ENCODE data around the gene FAIM2. TPM values are rescaled to one million over a fixed set of nuclear protein-coding genes. Genes with fewer than 3 reads are reported as not detected.

FAIM2 gene
- total RNA-seq, 1 experiment from 2014 or later, result 0.58 TPM

GRCh38 chr12:49825360-49825970 lies 78.2 kb downstream of the FAIM2 start:
- no peak for DNase-seq (ENCODE audit: low spot score)

DNA sequence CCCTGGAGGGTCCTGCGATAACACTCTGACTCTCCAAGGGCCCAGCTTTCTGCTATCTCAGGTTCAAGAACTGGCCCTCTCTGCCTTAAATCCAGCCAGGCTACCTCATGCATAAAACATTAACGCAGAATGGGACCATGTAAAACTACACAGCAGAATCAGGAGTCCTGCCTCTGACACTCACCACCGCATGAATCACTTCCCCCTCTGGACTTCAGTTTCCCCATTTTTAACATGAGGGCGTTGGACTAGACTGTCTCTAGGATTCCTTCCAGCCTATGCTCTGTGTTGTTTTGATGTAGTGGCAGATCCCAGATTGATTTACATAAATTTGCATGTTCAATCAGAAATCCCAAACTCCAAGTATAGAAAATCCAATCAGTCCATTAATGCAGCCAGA lies 78.8 kb downstream of the FAIM2 start:
- DNase-seq (ENCODE audit: low spot score), result no peak

GRCh38 chr12:49824416-49824815 lies 79.3 kb downstream of the FAIM2 start:
- no peak for DNase-seq (ENCODE audit: low spot score)

DNA sequence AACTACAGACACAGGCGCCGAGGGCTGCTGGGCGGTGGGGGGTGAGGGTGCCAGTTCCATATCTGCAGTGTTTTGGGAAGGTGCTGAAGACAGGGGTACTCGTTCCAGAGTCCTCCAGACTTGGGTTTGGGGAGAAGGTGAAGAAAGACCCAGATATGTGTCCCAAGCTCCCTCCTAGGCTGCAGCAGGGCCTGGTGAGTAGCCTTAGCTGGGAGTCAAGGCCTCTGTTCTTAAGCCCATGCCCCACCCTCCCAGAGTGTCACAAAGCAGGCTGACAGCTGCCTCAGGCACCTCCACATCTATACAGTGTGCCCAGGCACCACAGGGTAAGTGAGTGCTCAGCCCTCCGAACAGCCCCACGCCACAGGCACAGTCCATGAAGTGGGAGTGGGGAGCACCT lies 79.7 kb downstream of the FAIM2 start:
- no peak for DNase-seq (ENCODE audit: low spot score)

DNA sequence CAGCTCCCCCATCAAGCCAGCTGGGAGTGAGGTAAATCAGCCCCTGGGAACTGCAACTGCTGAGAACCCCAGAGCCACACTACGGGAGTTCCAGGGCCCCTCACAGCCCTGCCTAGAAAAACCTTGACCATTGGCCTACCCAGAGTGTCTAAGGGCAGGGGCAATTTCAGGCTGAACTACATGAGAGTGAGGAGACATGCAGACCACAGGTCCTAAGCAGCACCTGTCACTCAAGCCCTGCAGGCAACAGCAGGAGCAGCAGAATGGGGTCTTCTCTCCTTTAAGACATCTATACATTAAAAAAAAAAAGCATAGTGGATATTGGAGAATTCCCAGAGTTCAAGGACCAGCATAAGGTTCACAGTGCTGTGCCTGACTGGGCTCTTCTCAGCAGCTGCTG lies 80.3 kb downstream of the FAIM2 start:
- no peak for DNase-seq (ENCODE audit: low spot score)

- DNase-seq (ENCODE audit: low spot score), result no peak
Observed at GRCh38 chr12:49821373-49822287, 82.1 kb downstream of the FAIM2 start.

- DNase-seq (ENCODE audit: low spot score), result no peak
Observed at GRCh38 chr12:49819786-49820185, 83.9 kb downstream of the FAIM2 start.

DNA sequence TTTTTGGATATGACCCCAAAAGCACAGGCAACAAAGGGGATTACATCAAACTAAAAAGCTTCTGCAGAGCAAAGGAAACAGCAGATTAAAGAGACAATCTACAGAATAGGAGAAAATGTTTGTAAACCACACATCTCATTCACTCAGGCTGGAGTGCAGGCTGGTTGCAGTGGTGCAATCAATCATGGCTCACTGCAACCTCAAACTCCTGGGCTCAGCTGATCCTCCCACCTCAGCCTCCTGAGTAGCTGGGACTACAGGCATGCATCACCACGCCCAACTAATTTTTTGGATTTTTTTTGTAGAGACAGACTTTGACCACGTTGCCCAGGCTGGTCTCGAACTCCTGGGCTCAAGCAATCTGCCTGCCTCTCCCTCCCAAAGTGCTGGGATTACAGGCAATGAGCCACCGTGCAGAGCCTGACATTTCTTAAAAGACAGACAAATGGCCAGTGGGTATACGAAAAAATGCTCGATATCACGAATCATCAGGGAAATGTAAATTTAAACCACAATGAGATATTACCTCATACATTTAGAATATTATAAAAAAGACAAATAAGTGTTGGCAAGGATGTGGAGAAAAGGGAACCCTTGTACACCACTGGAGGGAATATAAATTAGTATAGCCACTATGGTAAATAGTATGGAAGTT lies 85.3 kb downstream of the FAIM2 start:
- no peak for DNase-seq (ENCODE audit: low spot score)

Other genes starting within 250 kb of the FAIM2 start
- 0.89 and 1.0 TPM in 2 replicates for gene FMNL3, start 196.5 kb downstream of the FAIM2 start, total RNA-seq (2014; rRNA removed; shearing (Covaris generic))
- 409 and 478 TPM in 2 replicates for gene TMBIM6, start 162.3 kb downstream of the FAIM2 start, total RNA-seq (2014; rRNA removed; shearing (Covaris generic))
- gene NCKAP5L, start 75.5 kb downstream of the FAIM2 start, total RNA-seq (2014; rRNA removed; shearing (Covaris generic)), result 16.4 and 19.3 TPM in 2 replicates
- gene BCDIN3D, start 60.8 kb downstream of the FAIM2 start, total RNA-seq (2014; rRNA removed; shearing (Covaris generic)), result 2.5 and 2.9 TPM in 2 replicates
- gene AQP2, start 46.8 kb upstream of the FAIM2 start, total RNA-seq (2014; rRNA removed; shearing (Covaris generic)), result 0.10 and 0.21 TPM in 2 replicates
- 109 and 110 TPM in 2 replicates for gene AQP5, start 58.0 kb upstream of the FAIM2 start, total RNA-seq (2014; rRNA removed; shearing (Covaris generic))
- gene AQP6, start 69.0 kb upstream of the FAIM2 start, total RNA-seq (2014; rRNA removed; shearing (Covaris generic)), result 1.8 and 2.0 TPM in 2 replicates
- gene RACGAP1, start 121.6 kb upstream of the FAIM2 start, total RNA-seq (2014; rRNA removed; shearing (Covaris generic)), result 51.6 and 55.9 TPM in 2 replicates
- 6.7 and 7.0 TPM in 2 replicates for gene ASIC1, start 153.7 kb upstream of the FAIM2 start, total RNA-seq (2014; rRNA removed; shearing (Covaris generic))
- gene SMARCD1, start 181.4 kb upstream of the FAIM2 start, total RNA-seq (2014; rRNA removed; shearing (Covaris generic)), result 74.8 and 90.4 TPM in 2 replicates
- 8.0 and 9.5 TPM in 2 replicates for gene GPD1, start 200.1 kb upstream of the FAIM2 start, total RNA-seq (2014; rRNA removed; shearing (Covaris generic))
- gene COX14, start 208.3 kb upstream of the FAIM2 start, total RNA-seq (2014; rRNA removed; shearing (Covaris generic)), result 85.6 and 98.6 TPM in 2 replicates